MM.1S (cell line): ENCODE measurements around the gene FBXO40.

Experiments
- CTCF ChIP-seq: fragments of 300-600 bp; sonication (generic); IDR thresholded peaks from 2 replicates; pipeline ENCODE4 v1.5.1; 2016; ENCODE audit warnings: antibody characterized with exemption, low read length, mixed read lengths
- EZH2 ChIP-seq: fragments of 300-600 bp; sonication (generic); optimal IDR thresholded peaks from 2 replicates; pipeline ENCODE3; 2017; ENCODE audit warnings: low read depth, mild to moderate bottlenecking, antibody characterized with exemption, low read length, mixed read lengths

GRCh38 chr3:121566773-121567172 is 26.4 kb upstream of the FBXO40 start:
- TF ChIP-seq CTCF (no peak), EZH2 (no peak)
